NCI-H146 treated with DMSO at 0.1 percent for 48 hours (cell line): ENCODE measurements around the gene PHLDA1.

ENCODE experiments used
- DNase-seq: peaks from one replicate; lab custom pipeline; 2025; ENCODE audit not compliant: unreplicated experiment; lab: John Stamatoyannopoulos, UW

Gene PHLDA1

GRCh38 chr12:76020281-76020680 lies 11.3 kb downstream of the PHLDA1 start:
- no peak for DNase-seq

GRCh38 chr12:76018672-76019071 lies 12.9 kb downstream of the PHLDA1 start:
- DNase-seq, result no peak

- no peak for DNase-seq
Measured at GRCh38 chr12:76018111-76018510, 13.5 kb downstream of the PHLDA1 start.

DNA sequence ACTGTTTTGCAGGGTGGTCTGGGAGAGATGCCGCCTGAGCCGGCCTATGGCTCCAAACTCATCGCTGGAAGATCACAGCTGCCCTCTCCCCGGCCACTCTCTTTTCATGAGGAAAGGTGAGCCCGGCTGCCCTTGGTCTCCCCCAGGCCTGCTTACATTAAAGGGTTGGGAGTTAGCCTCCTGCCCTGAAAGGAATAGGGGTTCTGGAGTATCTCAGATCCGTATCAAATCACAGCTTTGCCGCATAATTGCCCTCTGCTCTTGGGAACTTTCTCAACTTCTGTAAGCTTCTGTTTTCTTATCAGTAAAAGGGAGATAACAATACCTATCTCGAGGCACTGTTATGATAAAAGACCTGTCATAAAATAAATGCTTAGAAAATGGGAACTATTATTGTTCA lies 17.6 kb downstream of the PHLDA1 start:
- DNase-seq, result no peak

DNA sequence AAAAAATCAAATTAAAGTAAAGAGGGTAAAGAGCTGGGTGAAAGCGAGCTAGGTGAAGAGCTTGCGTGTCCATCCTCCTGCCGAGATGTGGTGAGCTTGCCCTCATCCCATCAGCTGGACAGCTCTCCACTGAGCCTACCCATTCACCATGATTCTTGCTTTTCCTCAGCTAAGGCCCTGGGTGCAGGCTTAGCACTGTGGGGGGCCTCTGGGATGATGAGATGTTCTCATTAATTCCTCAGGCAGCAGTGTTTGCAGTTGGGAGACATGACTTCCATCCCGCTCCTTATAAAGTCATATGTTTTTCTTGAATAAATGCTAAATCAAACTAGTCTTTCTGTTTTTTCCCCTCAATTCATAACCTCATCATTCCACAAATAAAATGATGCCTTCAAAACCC lies 18.0 kb downstream of the PHLDA1 start:
- DNase-seq, result no peak

- DNase-seq, result no peak
Measured at GRCh38 chr12:76012644-76013043, 18.9 kb downstream of the PHLDA1 start.

- DNase-seq, result no peak
Measured at GRCh38 chr12:76010732-76011458, 20.7 kb downstream of the PHLDA1 start.

GRCh38 chr12:76008428-76008827 lies 23.1 kb downstream of the PHLDA1 start:
- no peak for DNase-seq

DNA sequence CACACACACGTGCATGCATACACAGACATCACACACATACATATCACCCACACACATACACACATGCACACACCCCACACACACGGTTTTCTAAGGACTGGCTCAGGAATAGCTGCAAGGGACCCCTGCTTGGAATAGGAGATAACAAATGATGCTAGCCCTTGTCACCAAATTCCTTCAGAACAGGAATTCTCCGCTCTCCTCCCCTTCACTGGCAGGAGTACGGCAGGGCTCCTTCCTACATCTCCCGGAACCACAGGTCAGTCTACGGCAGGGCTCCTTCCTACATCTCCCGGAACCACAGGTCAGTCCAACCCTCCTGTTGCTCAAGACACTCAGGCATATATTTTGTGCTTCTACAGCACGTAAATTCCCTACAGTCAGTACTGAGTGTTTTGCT lies 23.9 kb downstream of the PHLDA1 start:
- no peak for DNase-seq

DNA sequence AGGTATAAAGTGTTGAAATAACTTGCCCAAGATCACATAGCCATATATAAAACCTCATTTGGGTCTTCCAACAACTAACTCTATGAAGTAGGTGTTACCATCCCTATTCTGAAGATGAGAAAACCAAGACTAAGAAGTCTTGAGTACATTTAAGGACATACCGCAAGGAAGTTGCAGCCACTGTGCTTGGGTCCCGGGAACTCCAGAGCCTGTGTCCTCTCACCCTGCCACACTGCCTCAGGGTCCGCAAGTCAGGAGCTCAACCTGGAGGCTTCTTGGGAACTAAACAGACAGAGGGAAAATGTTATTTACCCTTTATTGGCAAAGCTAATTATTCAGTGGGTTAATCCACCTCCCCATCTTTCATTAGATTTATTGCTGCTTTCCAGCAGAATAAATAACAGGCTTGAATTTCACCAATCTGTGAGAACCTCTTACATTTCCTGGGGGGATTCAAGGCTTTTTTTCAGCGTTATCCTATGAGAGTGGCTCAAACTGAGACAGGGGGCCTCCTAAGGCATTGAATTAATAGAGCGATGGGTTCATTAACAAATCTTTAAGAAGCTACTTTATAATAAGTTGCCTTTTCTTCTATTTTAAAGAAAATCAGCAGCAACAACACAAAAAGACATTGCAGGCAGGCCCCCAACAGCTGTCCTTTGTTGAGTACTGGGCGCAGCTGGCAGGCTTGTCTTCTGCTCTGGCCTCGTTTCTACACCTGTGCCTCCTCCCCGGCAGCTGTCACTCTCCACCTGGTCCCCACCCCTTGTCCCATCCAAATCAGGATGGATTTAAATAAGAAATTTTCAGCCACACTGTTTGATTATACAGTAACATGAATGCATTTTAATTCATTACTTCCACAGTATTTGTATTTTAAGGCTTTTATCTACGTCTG lies 25.3 kb downstream of the PHLDA1 start:
- DNase-seq, result peak; percentile 46

- DNase-seq, result no peak
Measured at GRCh38 chr12:76003355-76003638, 28.3 kb downstream of the PHLDA1 start.

DNA sequence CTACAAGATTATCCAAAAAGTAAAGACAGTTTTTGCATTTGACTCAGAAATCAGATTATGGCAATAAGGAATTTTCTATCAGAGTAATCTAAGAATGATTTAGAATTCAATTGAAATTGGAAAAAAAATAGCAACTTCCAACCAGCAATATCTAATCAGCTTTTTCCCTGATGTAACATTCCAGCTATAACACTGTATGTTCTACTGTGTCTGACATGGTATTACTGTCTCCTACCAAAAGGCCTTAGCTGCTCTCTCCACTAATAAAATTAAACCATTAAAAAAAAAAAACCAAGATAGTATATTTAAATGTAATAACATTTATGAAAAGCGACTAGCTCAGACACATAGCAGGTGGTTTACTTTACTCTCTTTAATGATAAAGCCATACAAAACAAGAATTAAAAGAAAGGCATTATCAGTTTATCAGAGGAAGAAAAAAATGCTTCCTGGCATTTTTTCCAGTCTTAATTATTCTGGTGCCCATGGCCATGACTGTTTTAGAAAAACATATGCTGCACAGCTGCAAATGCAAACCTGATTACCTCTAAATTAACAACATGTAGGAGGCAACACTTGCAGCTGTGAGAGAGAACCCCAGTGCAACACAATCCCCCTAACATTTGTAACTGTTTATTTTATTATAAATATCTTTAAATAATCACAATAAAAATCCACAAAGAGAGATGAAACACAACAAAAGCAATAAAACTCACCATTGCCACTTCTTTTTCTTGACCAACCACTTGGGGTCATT lies 28.8 kb downstream of the PHLDA1 start:
- DNase-seq, result no peak

DNA sequence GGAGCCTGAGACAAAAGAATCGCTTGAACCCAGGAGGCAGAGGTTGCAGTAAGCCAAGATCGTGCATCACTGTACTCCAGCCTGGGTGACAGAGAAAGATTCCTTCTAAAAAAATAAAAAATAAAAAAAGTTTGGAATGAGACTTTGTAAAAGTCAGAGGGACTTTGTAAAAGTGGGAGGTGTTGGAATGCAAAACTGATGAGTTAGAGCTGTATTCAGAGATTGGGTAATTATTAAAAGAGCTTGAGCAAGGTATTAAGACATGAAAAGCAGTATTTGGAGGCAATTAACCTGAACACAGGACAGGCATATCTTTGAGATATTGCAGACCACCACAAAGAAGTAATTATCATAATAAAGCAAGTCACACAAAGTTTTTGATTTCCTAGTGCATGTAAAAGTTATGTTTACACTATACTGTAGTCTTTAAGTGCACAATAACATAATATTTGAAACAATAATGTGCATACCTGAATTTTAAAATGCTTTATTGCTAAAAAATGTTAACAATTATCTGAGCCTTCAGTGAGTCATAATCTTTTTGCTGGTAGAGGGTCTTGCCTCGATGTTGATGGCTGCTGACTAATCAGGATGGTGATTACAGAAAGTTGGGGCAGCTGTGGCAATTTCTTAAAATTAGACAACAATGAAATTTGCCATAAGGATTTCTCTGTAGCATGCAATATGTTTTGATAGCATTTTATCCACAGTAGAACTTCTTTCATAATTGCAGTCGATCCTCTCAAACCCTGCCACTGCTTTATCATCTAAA lies 33.1 kb downstream of the PHLDA1 start:
- DNase-seq, result no peak

GRCh38 chr12:75997658-75998057 lies 33.9 kb downstream of the PHLDA1 start:
- DNase-seq, result no peak

DNA sequence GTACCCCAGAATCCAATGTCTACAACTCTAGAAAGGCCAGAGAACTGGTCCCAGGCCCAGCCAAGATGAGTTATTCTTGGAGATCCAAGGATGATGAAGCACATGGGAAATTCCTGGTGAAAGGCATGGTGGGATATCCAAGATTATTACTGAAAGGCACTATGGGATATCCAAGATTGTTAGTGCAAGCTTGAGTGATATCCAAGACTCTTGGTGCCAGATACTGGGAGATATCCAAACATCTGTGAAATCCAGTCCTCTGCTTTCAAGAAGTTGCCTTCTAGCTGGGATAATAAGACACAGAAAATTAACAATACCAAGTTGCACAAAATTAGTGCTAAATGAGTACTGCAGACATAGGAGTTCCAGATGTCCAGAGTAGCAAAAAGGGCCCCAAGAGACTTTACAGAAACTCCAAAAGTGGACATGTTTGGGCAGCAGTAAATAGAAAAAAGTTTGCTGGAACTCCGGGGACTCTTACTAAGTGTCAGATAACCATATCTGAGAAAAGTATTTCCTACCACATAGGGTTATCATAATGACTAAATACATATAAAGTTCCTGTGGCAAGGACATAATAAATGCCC lies 34.6 kb downstream of the PHLDA1 start:
- DNase-seq, result no peak

GRCh38 chr12:75995691-75996090 lies 35.9 kb downstream of the PHLDA1 start:
- no peak for DNase-seq

- DNase-seq, result no peak
Measured at GRCh38 chr12:75994069-75994740, 37.4 kb downstream of the PHLDA1 start.

GRCh38 chr12:75991753-75992152 lies 39.8 kb downstream of the PHLDA1 start:
- no peak for DNase-seq

DNA sequence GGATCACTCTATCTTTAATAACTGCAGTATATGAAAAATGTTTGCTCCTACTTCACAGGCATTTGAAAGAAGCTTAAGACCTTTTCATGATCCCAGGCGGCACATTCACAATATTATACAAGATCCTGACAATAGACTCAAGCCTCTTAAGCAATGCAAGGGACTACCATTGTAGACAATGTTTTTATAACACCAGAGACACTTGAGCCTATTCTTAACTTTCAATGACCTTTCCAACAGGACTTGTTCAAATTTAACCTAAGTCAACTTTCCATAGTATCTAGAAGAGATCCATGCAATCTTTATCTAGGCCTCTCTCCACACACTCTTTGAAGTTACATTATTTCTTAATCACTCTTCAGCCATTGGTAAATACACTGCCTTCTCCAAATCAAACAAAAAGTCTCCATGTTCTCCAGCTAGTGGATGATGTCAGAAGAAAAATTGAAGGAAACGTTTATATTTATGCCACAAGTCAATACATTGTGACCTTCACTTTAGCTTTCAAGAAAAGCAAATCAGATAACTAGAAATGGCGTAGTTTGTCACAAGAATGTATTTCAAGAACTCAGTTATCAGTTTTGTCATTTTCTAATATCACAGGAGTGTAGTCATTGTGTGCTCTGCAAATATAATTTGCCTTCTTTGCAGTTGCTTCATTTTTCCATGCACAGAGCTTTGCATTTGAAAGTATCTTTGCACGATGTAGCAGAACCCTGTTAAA lies 41.2 kb downstream of the PHLDA1 start:
- no peak for DNase-seq
